Central memory CD4-positive, alpha-beta T cell (primary cell): Measurements from ENCODE around the gene TENM3.

ENCODE experiments used
- DNase-seq: peaks from one replicate; pipeline ENCODE4 v3.0.0; 2022

Gene TENM3

GRCh38 chr4:182531555-182532162, 288.5 kb downstream of the TENM3 start:
- DNase-seq: no peak

DNA sequence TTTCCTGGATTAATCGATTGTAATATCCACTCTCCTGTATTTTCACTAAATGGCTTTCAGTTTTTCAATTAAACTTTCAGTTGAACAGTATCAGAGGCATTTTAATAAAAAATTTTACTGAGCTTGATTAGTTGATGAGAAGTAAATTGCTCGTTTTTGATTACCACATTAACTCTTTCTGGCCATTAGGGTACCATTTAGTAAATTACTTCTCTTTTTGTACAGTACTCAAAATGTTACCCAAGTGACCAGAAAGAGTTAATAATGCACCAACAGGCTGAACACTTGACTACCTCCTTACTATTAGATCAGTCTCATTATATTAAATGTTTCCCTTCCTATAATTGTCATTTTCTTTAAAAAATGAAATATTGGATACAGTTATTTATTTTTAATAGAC, 289.2 kb downstream of the TENM3 start:
- no peak for DNase-seq

DNA sequence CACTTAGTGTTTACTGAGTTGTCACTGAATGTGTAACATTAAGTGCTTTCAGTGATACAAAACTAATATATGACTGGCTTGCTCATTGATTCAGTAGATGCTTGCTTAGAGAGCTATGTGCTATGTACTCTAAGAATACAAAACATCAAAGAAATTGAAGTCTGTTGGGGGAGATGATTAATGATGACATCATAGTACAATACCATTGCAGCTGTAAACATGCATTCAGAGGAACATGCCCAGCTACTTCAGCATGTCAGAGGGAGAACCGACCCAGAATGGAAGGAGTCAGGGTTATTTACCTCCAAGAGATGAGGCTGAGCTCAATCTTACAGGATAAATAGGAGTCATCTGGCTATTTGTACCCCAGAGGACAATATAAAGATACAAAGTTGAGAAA, 290.8 kb downstream of the TENM3 start:
- no peak for DNase-seq

DNA sequence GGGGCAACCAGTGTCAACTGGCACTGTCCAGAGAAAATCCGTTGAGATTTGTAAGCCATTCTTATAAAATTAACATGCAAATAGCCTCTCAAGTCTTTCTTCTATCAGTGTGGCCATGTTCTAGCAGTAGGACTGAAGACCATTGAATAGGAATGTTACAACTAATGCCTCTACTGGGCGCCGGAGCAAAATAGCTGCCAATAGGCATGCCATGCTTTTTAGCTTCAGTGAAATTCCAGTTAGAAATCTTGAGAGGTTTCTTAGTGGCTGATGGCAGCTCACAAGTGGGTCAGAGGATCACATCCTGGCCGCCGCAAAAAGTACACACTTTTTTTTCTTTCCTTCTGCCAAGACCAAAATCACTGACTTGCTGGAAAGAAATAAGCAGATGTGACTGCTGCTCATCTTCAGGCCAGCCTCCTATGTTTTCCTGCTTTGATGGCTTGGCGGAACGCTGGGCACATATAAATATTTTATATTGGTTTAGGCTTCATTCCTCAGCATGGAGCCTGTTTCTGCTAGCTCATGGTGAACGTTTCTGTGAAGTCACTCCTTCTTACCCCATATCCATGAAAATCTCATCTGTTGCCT, 293.1 kb downstream of the TENM3 start:
- no peak for DNase-seq

DNA sequence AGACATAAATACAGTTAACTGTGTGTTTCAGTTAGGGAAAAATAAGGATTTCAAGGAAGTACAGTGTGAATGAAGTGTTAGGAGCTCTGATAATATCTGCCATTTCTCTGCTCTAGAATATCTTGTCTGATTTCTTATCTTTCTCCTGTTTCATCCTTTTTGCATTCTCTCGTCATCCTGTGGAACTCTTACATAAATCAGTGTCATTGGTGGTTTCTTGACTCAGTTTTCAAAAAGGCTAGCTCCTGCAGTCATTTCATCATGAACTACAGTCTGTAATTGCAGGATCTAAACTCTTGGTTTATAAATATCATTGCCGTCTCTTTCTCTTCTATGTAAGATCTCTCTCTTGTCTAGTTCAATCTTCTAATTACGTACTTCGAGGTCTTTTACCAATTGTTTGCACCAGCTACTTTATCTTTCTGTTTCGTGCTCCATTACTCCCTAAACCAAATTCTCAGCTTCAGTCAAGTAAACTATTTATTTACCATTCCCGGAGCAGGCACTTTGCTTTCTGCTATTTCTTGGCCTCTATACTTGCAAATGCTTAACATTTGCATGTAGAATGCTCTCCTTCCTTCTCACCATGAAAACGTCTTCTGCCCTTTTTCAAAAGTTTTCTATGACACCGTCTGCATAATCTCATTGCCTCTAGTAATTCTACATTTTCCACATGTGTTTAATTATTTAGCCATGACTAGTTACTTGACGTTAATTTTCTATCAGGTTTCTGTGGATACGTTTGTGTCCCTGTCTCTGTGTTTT, 294.0 kb downstream of the TENM3 start:
- no peak for DNase-seq

- DNase-seq: no peak
These were observed 294.8 kb downstream of the TENM3 start for GRCh38 chr4:182538031-182538430.

DNA sequence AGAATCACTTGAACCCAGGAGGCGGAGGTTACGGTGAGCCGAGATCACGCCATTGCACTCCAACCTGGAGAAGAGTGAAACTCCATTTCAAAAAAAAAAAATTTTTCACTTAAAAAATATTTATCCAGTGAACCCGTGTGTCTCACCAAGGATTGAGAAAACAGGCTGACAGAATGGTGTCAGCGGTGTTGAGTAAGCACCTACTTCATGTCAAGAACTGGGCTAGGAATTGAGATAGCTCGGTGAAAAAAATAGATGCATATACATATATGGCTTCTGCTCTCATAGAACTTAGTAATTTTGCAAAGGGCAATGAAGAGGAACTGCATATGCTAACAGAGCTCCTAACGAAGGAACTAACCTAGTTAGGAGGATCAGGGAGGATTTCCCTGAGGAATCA, 297.3 kb downstream of the TENM3 start:
- no peak for DNase-seq

- no peak for DNase-seq
These were observed 304.2 kb downstream of the TENM3 start for GRCh38 chr4:182547435-182547834.

GRCh38 chr4:182548156-182548555, 305.0 kb downstream of the TENM3 start:
- no peak for DNase-seq

DNA sequence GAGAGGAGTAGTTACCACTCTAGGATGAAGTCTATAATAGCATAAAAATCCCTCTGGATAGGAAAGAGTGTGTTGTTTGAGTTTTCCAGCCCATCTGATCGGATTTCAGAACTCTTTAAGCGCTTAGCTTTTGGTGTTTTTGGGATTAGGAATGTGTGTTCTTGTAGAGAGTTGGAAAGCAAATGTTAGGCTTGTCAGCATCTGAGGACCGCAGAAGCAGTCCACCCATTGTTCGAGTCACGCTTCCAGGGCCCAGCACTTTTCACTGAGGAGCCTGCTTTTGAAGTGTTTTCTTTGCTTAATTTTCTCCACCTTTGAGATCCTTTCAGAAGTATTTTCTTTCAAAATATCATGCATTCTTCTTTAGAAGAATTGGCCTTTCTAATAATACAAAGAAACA, 306.2 kb downstream of the TENM3 start:
- no peak for DNase-seq

DNA sequence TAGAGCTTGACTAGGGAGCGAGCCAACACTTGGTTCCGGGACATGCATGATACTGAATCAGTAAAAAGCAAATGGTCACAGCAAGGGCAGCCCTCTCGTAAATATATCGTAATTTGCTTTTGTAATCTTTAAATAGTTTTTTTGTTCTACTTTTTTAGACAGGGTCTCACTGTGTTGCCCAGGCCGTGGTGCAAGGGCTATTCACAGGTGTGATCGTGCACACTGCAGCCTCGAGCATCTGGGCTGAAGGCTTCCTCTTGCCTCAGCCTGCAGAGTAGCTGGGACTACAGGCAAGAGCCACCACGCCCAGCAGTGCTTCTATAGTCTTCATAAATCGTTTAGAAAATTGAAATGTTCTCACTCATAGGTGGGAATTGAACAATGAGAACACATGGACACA, 309.7 kb downstream of the TENM3 start:
- DNase-seq: no peak

- no peak for DNase-seq
These were observed 310.5 kb downstream of the TENM3 start for GRCh38 chr4:182553653-182554052.

GRCh38 chr4:182554736-182555135, 311.5 kb downstream of the TENM3 start:
- DNase-seq: no peak

DNA sequence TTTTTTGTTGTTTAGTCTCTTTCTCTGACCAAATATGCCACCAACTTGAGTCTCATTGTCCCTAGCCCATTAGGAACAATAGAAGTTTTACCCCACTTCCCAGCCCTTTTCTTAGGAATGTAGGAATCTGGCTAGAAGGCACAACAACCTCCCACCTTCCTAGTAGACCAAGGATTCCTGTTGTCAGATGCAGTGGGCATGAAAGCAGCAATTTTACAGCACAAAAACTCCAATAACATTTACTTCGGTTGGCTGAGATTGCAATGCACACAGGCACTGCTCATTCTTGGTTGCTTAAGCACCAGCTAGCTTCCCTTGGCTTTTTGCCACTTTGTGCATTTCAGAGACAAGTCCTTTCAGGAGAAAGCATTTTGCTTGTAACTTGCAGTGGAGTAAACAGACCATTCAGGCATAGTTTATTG, 312.8 kb downstream of the TENM3 start:
- no peak for DNase-seq

DNA sequence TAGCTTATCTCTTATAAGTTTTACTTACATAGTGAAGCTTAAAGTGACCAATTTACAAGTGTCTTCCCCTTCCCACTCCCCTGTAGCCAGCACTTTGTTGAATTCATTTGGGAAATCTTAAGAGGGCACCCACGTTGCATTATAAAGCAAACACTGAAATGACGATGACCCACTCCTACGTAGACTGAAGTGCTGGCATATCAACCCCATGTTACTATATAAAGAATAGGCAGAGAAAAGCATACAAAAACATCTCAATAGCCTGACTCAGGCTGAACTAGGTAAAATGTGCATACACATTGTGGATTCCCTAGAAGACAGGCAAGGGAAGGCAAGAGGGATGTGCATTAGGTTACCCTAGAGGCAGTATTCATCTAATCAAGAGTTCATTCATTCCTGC, 313.4 kb downstream of the TENM3 start:
- DNase-seq: no peak

- no peak for DNase-seq
These were observed 317.2 kb downstream of the TENM3 start for GRCh38 chr4:182560358-182560757.

DNA sequence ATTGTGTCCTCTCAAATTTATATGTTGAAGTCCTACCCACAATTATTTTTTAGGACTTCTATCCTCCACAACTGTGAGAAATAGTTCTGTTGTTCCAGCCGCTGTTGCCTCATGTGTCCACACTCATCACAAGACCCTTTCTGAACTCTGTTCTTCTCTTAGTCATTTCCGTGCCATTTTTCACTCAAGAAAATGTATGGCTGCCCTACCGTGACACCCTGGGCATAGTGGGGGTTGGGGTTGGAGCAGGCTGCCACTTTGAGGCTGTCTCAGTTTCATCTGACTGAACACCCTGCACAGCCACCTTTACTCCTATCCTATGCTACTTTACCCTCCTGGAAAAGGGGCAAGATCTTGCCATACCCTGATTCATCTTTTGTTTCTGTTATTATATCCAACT, 319.1 kb downstream of the TENM3 start:
- DNase-seq: no peak

GRCh38 chr4:182564724-182565369, 321.6 kb downstream of the TENM3 start:
- DNase-seq: no peak

GRCh38 chr4:182567119-182567518, 323.9 kb downstream of the TENM3 start:
- DNase-seq: no peak

- no peak for DNase-seq
These were observed 326.4 kb downstream of the TENM3 start for GRCh38 chr4:182569561-182569960.

DNA sequence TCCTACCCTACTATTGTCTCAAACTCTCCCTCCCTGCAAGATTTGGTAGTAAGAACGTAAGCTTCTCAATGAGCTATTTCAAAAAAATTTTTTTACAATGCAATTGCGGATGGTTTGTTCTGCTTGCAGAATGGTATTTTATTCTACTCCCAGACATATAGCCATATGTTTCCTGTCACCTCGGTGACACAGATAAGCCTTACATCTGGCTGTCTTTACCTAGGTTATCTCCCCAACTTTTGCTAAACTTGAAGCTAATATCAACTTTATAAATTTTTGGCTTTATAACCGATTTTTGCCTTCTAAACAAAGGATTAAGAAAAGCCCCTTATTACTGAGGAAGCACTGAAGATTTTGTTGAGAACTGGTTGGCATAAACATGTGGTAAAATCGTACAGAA, 331.5 kb downstream of the TENM3 start:
- no peak for DNase-seq

- DNase-seq: no peak
These were observed 332.0 kb downstream of the TENM3 start for GRCh38 chr4:182575225-182575624.

GRCh38 chr4:182576601-182577289, 333.5 kb downstream of the TENM3 start:
- DNase-seq: no peak
